IMR-90 (cell line): ENCODE results near the gene KTI12. TPM values are rescaled to one million over a fixed set of nuclear protein-coding genes. Genes with fewer than 3 reads are reported as not detected.

ENCODE experiments used
- ATAC-seq: fragments of 200-7000 bp; cut with Tn5 transposase; 2 replicates; pipeline ENCODE4 v1.9.1; 2020; ENCODE audit warnings: low read depth, mild to moderate bottlenecking, moderate library complexity
- BruUV-seq: library from RNA; stranded (reverse); fragments of 400-500 nt; replicated peaks from 2 replicates; lab custom pipeline; 2021; lab: Mats Ljungman, UMichigan
- CTCF ChIA-PET: fragments of 300-600 bp; formaldehyde crosslinking; extraction: SDS; loops from one replicate; lab custom pipeline; 2021; ENCODE audit warnings: antibody characterized with exemption; lab: Yijun Ruan, JAX
- POLR2A ChIA-PET: fragments of 300-600 bp; sonication (Branson Sonifier 250); formaldehyde crosslinking; loops from one replicate; lab custom pipeline; 2022; ENCODE audit warnings: antibody characterized with exemption; ENCODE audit not compliant: unreplicated experiment; lab: Charles Lee
- DNase-seq: peaks from one replicate; pipeline ENCODE4 v3.0.0; 2013
- H2AFZ ChIP-seq: replicated peaks from 2 replicates; pipeline ENCODE3; 2013; ENCODE audit warnings: low read length, mild to moderate bottlenecking; ENCODE audit not compliant: poor library complexity
- H2AK5ac ChIP-seq: 2 replicates; pipeline ENCODE4 v1.6.1; 2013; ENCODE audit warnings: low read depth, low read length, inconsistent platforms
- H2AK9ac ChIP-seq: replicated peaks from 2 replicates; pipeline ENCODE3; 2013; ENCODE audit warnings: mild to moderate bottlenecking, low read depth, low read length, moderate library complexity; ENCODE audit not compliant: poor library complexity
- H2BK120ac ChIP-seq: 2 replicates; pipeline ENCODE4 v1.6.1; 2013; ENCODE audit warnings: low read depth, low read length, inconsistent platforms
- H2BK15ac ChIP-seq: 3 replicates; pipeline ENCODE4 v1.6.1; 2013; ENCODE audit warnings: low read depth, low read length, inconsistent platforms
- H2BK20ac ChIP-seq: 2 replicates; pipeline ENCODE4 v1.6.1; 2013; ENCODE audit warnings: low read depth, mild to moderate bottlenecking, inconsistent platforms, low read length, moderate library complexity
- H2BK5ac ChIP-seq: 2 replicates; pipeline ENCODE4 v1.6.1; 2013; ENCODE audit warnings: mild to moderate bottlenecking, low read depth, low read length, inconsistent platforms; ENCODE audit not compliant: poor library complexity, severe bottlenecking
- H3K14ac ChIP-seq: replicated peaks from 2 replicates; pipeline ENCODE4 v1.6.1; 2013; ENCODE audit warnings: low read depth, low read length, inconsistent platforms
- H3K18ac ChIP-seq: 2 replicates; pipeline ENCODE4 v1.6.1; 2013; ENCODE audit warnings: low read depth, low read length, control low read depth
- H3K23ac ChIP-seq: 2 replicates; pipeline ENCODE4 v1.6.1; 2013; ENCODE audit warnings: low read depth, low read length, inconsistent platforms
- H3K27ac ChIP-seq: 2 replicates; pipeline ENCODE4 v1.5.1; 2013; ENCODE audit warnings: mild to moderate bottlenecking, control low read depth, low read length; ENCODE audit not compliant: insufficient read depth
- H3K27me3 ChIP-seq: 2 replicates; pipeline ENCODE4 v1.6.1; 2013; ENCODE audit warnings: low read length; ENCODE audit not compliant: control insufficient read depth, insufficient read depth
- H3K36me3 ChIP-seq: 2 replicates; pipeline ENCODE4 v1.6.1; 2013; ENCODE audit warnings: low read length, mixed read lengths; ENCODE audit not compliant: control insufficient read depth, insufficient read depth
- H3K4ac ChIP-seq: 2 replicates; pipeline ENCODE4 v1.6.1; 2013; ENCODE audit warnings: low read depth, low read length, inconsistent platforms
- H3K4me1 ChIP-seq: 2 replicates; pipeline ENCODE4 v1.6.1; 2013; ENCODE audit warnings: low read length, mixed read lengths; ENCODE audit not compliant: control insufficient read depth, insufficient read depth
- H3K4me2 ChIP-seq: 2 replicates; pipeline ENCODE4 v1.6.1; 2013; ENCODE audit warnings: low read depth, mild to moderate bottlenecking, control low read depth, low read length, moderate library complexity
- H3K4me3 ChIP-seq: 2 replicates; pipeline ENCODE4 v1.5.1; 2013; ENCODE audit warnings: low read depth, mild to moderate bottlenecking, control low read depth, low read length, moderate library complexity; ENCODE audit not compliant: insufficient read depth
- H3K56ac ChIP-seq: 2 replicates; pipeline ENCODE4 v1.6.1; 2013; ENCODE audit warnings: low read length, inconsistent platforms; ENCODE audit not compliant: insufficient read depth; ENCODE audit errors: extremely low read depth
- H3K79me1 ChIP-seq, 2 experiments: 2 replicates each; pipeline ENCODE4 v1.6.1; 2013; ENCODE audit warnings: low read length in 2 of 2, inconsistent platforms in 1 of 2, low read depth in 1 of 2
- H3K9ac ChIP-seq: 2 replicates; pipeline ENCODE4 v1.6.1; 2013; ENCODE audit warnings: low read depth, low read length, control low read depth
- H3K9me1 ChIP-seq: 2 replicates; pipeline ENCODE4 v1.6.1; 2013; ENCODE audit warnings: low read length, inconsistent platforms; ENCODE audit not compliant: insufficient read depth
- H3K9me3 ChIP-seq: 2 replicates; pipeline ENCODE4 v1.6.1; 2013; ENCODE audit warnings: low read length; ENCODE audit not compliant: control insufficient read depth, insufficient read depth
- H4K20me1 ChIP-seq: 2 replicates; pipeline ENCODE4 v1.6.1; 2013; ENCODE audit warnings: low read length, inconsistent platforms; ENCODE audit not compliant: insufficient read depth
- H4K5ac ChIP-seq: 2 replicates; pipeline ENCODE4 v1.6.1; 2013; ENCODE audit warnings: mild to moderate bottlenecking, low read depth, low read length, control low read depth
- H4K8ac ChIP-seq, 2 experiments: 2 replicates each; pipeline ENCODE4 v1.6.1; 2013; ENCODE audit warnings: low read depth in 2 of 2, low read length in 2 of 2, control low read depth in 1 of 2, inconsistent platforms in 1 of 2
- H4K91ac ChIP-seq: 2 replicates; pipeline ENCODE4 v1.6.1; 2013; ENCODE audit warnings: low read depth, low read length, inconsistent platforms; ENCODE audit not compliant: insufficient read depth
- BHLHE40 ChIP-seq: fragments of 150-350 bp; IDR thresholded peaks from 2 replicates; pipeline ENCODE4 v1.6.1; 2016; ENCODE audit warnings: mild to moderate bottlenecking, low read depth, low read length
- FOS ChIP-seq: fragments of 150-350 bp; IDR thresholded peaks from 2 replicates; pipeline ENCODE4 v1.6.1; 2016; ENCODE audit warnings: low read depth, low read length
- MAFK ChIP-seq: IDR thresholded peaks from 2 replicates; pipeline ENCODE4 v1.6.1; 2012; ENCODE audit warnings: low read depth, low read length, improper control_type of control experiment
- MAZ ChIP-seq: IDR thresholded peaks from 2 replicates; pipeline ENCODE4 v1.6.1; 2012; ENCODE audit warnings: low read depth, mild to moderate bottlenecking, low read length, improper control_type of control experiment, moderate library complexity, borderline replicate concordance
- POLR2A ChIP-seq: IDR thresholded peaks from 2 replicates; pipeline ENCODE4 v1.6.1; 2012; ENCODE audit warnings: mild to moderate bottlenecking, low read depth, low read length
- RAD21 ChIP-seq: IDR thresholded peaks from 2 replicates; pipeline ENCODE4 v1.6.1; 2012; ENCODE audit warnings: low read length, improper control_type of control experiment
- SMC3 ChIP-seq: fragments of 150-350 bp; IDR thresholded peaks from 2 replicates; pipeline ENCODE4 v1.6.1; 2016; ENCODE audit warnings: low read depth, mild to moderate bottlenecking, antibody characterized with exemption, low read length, moderate library complexity
- WGBS, 2 experiments: methylation state at CpG; one replicate each; pipeline versions ENCODE4 v1.1.5 to v1.1.7; 2013; ENCODE audit warnings: missing lambda C conversion rate in 2 of 2; ENCODE audit not compliant: insufficient read length in 1 of 2; ENCODE audit errors: extremely low coverage in 2 of 2; 5-methylcytosine and 5-hydroxymethylcytosine counted together
- dilution Hi-C: fragments of 300-500 bp; cut with HindIII; formaldehyde crosslinking; loops from one replicate; pipeline ENCODE4 v1.14.3; 2018; ENCODE audit warnings: low sequenced_read_pairs; ENCODE audit not compliant: unreplicated experiment
- in situ Hi-C: fragments of 300-500 bp; cut with MboI; formaldehyde crosslinking; loops from 3 replicates; pipeline ENCODE4 v1.14.3; 2019; ENCODE audit warnings: low sequenced_read_pairs, inconsistent platforms, mixed read lengths
- intact Hi-C: fragments of 100-400 bp; cut with micrococcal nuclease; formaldehyde crosslinking; loops from 2 replicates; pipeline ENCODE4 v1.10.0; 2022
- polyA plus RNA-seq, 3 experiments: library from polyadenylated mRNA; depleted of rRNA; stranded (reverse); fragments of >200 nt; gene quantifications; 2 replicates each; pipeline ENCODE4 v1.2.3, GENCODE V29; 2012; ENCODE audit warnings: low replicate concordance in 1 of 3
- total RNA-seq: library from RNA; depleted of rRNA; stranded (reverse); fragments of >200 nt; gene quantifications from 2 replicates; pipeline ENCODE4 v1.2.3, GENCODE V29; 2012
- TF ChIP-seq, protein P1 (sequence below): fragments of 150-350 bp; IDR thresholded peaks from 2 replicates; pipeline ENCODE4 v1.6.1; 2016; ENCODE audit warnings: low read depth, mild to moderate bottlenecking, low read length, moderate library complexity, borderline replicate concordance
- TF ChIP-seq, protein P2 (sequence below): fragments of 150-350 bp; IDR thresholded peaks from 2 replicates; pipeline ENCODE4 v1.6.1; 2017; ENCODE audit warnings: mild to moderate bottlenecking, antibody characterized with exemption, low read length, low read depth

KTI12 gene
- total and polyA plus RNA-seq, 2 of the 4 experiments (the other 2 are of a cell fraction) = 15.2 to 16.3 TPM

DNA sequence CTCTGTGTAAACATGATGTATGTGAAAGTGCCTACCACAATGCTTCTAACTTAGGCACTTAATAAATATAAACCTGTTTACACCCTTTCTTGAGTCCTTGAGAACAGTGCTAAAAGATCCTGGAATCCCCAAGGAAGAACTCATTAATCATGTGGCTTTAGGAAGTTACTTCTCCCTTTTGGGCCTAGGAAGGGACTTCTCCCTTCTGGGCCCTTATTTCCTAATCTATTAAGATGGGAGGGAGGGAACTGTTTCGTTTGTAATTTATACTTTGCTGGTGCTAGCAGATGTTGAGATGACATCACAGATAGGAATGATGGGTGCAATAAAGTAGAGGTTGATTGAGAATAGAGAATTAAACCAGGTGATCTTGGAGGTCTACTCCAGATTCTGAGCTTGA lies 23.6 kb upstream of the KTI12 start:
- H3K27me3 ChIP-seq = no peaks in the 10 kb centered on the region
- H2BK15ac ChIP-seq = peak overlapping the region; percentile 78; the same call in 1 of the 3 replicates
- H2AFZ ChIP-seq = no peak overlapping the region
- no CpG with 5 or more reads among the region's 1 CpG for WGBS, 2 experiments
- H3K4ac ChIP-seq = peak overlapping the region; percentile 2; the same call in 1 of the 2 replicates
- no peak overlapping the region for H2AK9ac ChIP-seq
- H3K79me1 ChIP-seq = peaks cover 30 to 62% of the 10 kb centered on the region in 2 experiments
- no peaks in the 10 kb centered on the region for H3K9me3 ChIP-seq
- no peak overlapping the region for H2BK120ac ChIP-seq
- H3K23ac ChIP-seq = peak overlapping the region; percentile 75; the same call in 1 of the 2 replicates
- no peak overlapping the region; the same call in 1 of the 2 replicates for H2AK5ac ChIP-seq
- H3K56ac ChIP-seq = peak overlapping the region; percentile 85; the same call in 1 of the 2 replicates
- BruUV-seq = TSS peak; percentile 54
- dilution Hi-C loops (no loop called here), intact Hi-C loops (loop anchor here (2.0 kb wide), 2 partner anchors 54 to 160 kb away; no protein-coding TSS in a partner anchor), in situ Hi-C loops (no loop called here)
- H3K4me2 ChIP-seq = peak overlapping the region; percentile 86
- no peak overlapping the region for H2BK20ac ChIP-seq
- peaks cover 15% of the 10 kb centered on the region for H3K36me3 ChIP-seq
- no peak overlapping the region for H2BK5ac ChIP-seq
- no peak overlapping the region for H3K18ac ChIP-seq
- no peak overlapping the region; the same call in 1 of the 2 replicates for H3K27ac ChIP-seq
- TF ChIP-seq POLR2A (no peak), SMC3 (no peak), MAZ (no peak), BHLHE40 (no peak), RAD21 (no peak), MAFK (no peak), FOS (no peak)
- TF ChIP-seq, protein P1, sequence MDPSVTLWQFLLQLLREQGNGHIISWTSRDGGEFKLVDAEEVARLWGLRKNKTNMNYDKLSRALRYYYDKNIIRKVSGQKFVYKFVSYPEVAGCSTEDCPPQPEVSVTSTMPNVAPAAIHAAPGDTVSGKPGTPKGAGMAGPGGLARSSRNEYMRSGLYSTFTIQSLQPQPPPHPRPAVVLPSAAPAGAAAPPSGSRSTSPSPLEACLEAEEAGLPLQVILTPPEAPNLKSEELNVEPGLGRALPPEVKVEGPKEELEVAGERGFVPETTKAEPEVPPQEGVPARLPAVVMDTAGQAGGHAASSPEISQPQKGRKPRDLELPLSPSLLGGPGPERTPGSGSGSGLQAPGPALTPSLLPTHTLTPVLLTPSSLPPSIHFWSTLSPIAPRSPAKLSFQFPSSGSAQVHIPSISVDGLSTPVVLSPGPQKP = no peak
- TF ChIP-seq, protein P2, sequence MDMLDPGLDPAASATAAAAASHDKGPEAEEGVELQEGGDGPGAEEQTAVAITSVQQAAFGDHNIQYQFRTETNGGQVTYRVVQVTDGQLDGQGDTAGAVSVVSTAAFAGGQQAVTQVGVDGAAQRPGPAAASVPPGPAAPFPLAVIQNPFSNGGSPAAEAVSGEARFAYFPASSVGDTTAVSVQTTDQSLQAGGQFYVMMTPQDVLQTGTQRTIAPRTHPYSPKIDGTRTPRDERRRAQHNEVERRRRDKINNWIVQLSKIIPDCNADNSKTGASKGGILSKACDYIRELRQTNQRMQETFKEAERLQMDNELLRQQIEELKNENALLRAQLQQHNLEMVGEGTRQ = no peak
- POLR2A ChIA-PET = no interaction called here
- DNase-seq = no peak
- peaks cover 20% of the 10 kb centered on the region; the same call in 1 of the 2 replicates for H4K20me1 ChIP-seq
- CTCF ChIA-PET = no interaction called here
- H3K9me1 ChIP-seq = no peaks in the 10 kb centered on the region
- H3K14ac ChIP-seq = no peak overlapping the region
- H3K9ac ChIP-seq = peak overlapping the region; percentile 85; the same call in 1 of the 2 replicates
- peaks cover 4% of the 10 kb centered on the region; the same call in 1 of the 2 replicates for H3K4me1 ChIP-seq
- no peak for ATAC-seq
- H4K91ac ChIP-seq = no peak overlapping the region
- peak overlapping the region in 1 of 2 experiments; percentile 6; a peak in 1 of 4 replicates for H4K8ac ChIP-seq
- peak overlapping the region; percentile 84 for H3K4me3 ChIP-seq
- no peak overlapping the region for H4K5ac ChIP-seq
